ENCODE measurements around the gene DCTN5. TPM values are rescaled to one million over a fixed set of nuclear protein-coding genes. Genes with fewer than 3 reads are reported as not detected.
A peak's percentile ranks its signal among the peaks of the same experiment; 100 is the strongest.

DCTN5 gene
- total RNA-seq, 2 experiments from 2014 or later = 64.9 to 68.8 TPM

- ChIA-PET CTCF (no interaction called here), POLR2A (interaction anchor here (1.0 kb wide), 2 partner anchors 10 to 13 kb away, joined by 3 to 4 read pairs; no protein-coding TSS in a partner anchor)
- no peak overlapping the region for H3K4me3 Mint-ChIP-seq
- no peaks in the 10 kb centered on the region for H3K9me3 Mint-ChIP-seq
- H3K27ac Mint-ChIP-seq = no peak overlapping the region
- H3K36me3 Mint-ChIP-seq (ENCODE audit: low read depth) = peaks cover 77% of the 10 kb centered on the region
- no peaks in the 10 kb centered on the region for H3K27me3 Mint-ChIP-seq
- peaks cover 6% of the 10 kb centered on the region for H3K4me1 Mint-ChIP-seq
- DNase-seq = no peak
Measured at GRCh38 chr16:23687034-23687808, 46.0 kb downstream of the DCTN5 start.

- Mint-ChIP-seq H3K27ac (no peak overlapping the region), H3K4me3 (no peak overlapping the region), H3K36me3 (ENCODE audit: low read depth) (peaks cover 62% of the 10 kb centered on the region), H3K9me3 (no peaks in the 10 kb centered on the region), H3K4me1 (peaks cover 5% of the 10 kb centered on the region), H3K27me3 (no peaks in the 10 kb centered on the region)
- CTCF ChIA-PET = no interaction called here
- POLR2A ChIA-PET = interaction anchor here (0.6 to 4.7 kb wide), 3 partner anchors 11 to 48 kb away, joined by 3 to 28 read pairs (median 3); partner anchors contain the start of genes DCTN5 and PLK1
- DNase-seq = no peak
Measured at GRCh38 chr16:23689442-23690187, 48.3 kb downstream of the DCTN5 start.

- peaks cover 52% of the 10 kb centered on the region for H3K36me3 Mint-ChIP-seq (ENCODE audit: low read depth)
- POLR2A ChIA-PET = interaction anchor here (0.9 to 4.7 kb wide), 3 partner anchors 12 to 49 kb away, joined by 3 to 28 read pairs (median 4); partner anchors contain the start of genes DCTN5, PALB2 and PLK1
- H3K4me3 Mint-ChIP-seq = no peak overlapping the region
Measured at GRCh38 chr16:23690771-23691482, 49.7 kb downstream of the DCTN5 start.

GRCh38 chr16:23691483-23692189 is 50.4 kb downstream of the DCTN5 start:
- ChIA-PET CTCF (no interaction called here), POLR2A (interaction anchor here (1.6 to 4.7 kb wide), 3 partner anchors 7 to 50 kb away, joined by 4 to 28 read pairs (median 4); partner anchors contain the start of genes DCTN5, PALB2 and PLK1)
- H3K27me3 Mint-ChIP-seq = no peaks in the 10 kb centered on the region
- DNase-seq = no peak
- no peak overlapping the region for H3K27ac Mint-ChIP-seq
- peaks cover 50% of the 10 kb centered on the region for H3K36me3 Mint-ChIP-seq (ENCODE audit: low read depth)
- H3K9me3 Mint-ChIP-seq = no peaks in the 10 kb centered on the region
- no peak overlapping the region for H3K4me3 Mint-ChIP-seq
- peaks cover 3% of the 10 kb centered on the region for H3K4me1 Mint-ChIP-seq

More at GRCh38 chr16:23690771-23691482, 49.7 kb downstream of the DCTN5 start:
- Mint-ChIP-seq H3K27ac (no peak overlapping the region), H3K4me1 (peaks cover 3% of the 10 kb centered on the region), H3K27me3 (no peaks in the 10 kb centered on the region), H3K9me3 (no peaks in the 10 kb centered on the region)
- DNase-seq = no peak
- CTCF ChIA-PET = no interaction called here

- DNase-seq = no peak
Measured at GRCh38 chr16:23692190-23692837, 51.0 kb downstream of the DCTN5 start.

GRCh38 chr16:23694265-23694643 is 53.0 kb downstream of the DCTN5 start:
- POLR2A ChIA-PET = interaction anchor here (1.2 to 1.7 kb wide), 2 partner anchors 11 to 16 kb away, joined by 3 to 6 read pairs; partner anchors contain the start of gene PLK1
- DNase-seq = no peak

More at GRCh38 chr16:23692190-23692837, 51.0 kb downstream of the DCTN5 start:
- Mint-ChIP-seq H3K27me3 (no peaks in the 10 kb centered on the region), H3K9me3 (no peaks in the 10 kb centered on the region), H3K4me1 (peaks cover 3% of the 10 kb centered on the region), H3K36me3 (ENCODE audit: low read depth) (peaks cover 43% of the 10 kb centered on the region), H3K4me3 (no peak overlapping the region), H3K27ac (no peak overlapping the region)
- CTCF ChIA-PET = no interaction called here
- POLR2A ChIA-PET = interaction anchor here (1.6 to 4.7 kb wide), 3 partner anchors 8 to 50 kb away, joined by 4 to 28 read pairs (median 4); partner anchors contain the start of genes DCTN5, PALB2 and PLK1

GRCh38 chr16:23694644-23695373 is 53.5 kb downstream of the DCTN5 start:
- Mint-ChIP-seq H3K27ac (no peak overlapping the region), H3K9me3 (no peaks in the 10 kb centered on the region), H3K27me3 (no peaks in the 10 kb centered on the region), H3K36me3 (ENCODE audit: low read depth) (peaks cover 18% of the 10 kb centered on the region), H3K4me3 (peak overlapping the region; percentile 6), H3K4me1 (peaks cover 16% of the 10 kb centered on the region)
- POLR2A ChIA-PET = interaction anchor here (1.2 to 1.7 kb wide), 2 partner anchors 11 to 16 kb away, joined by 3 to 6 read pairs; partner anchors contain the start of gene PLK1
- CTCF ChIA-PET = no interaction called here
- no peak for DNase-seq

More at GRCh38 chr16:23694265-23694643, 53.0 kb downstream of the DCTN5 start:
- Mint-ChIP-seq H3K4me1 (peaks cover 13% of the 10 kb centered on the region), H3K36me3 (ENCODE audit: low read depth) (peaks cover 24% of the 10 kb centered on the region), H3K27ac (no peak overlapping the region), H3K27me3 (no peaks in the 10 kb centered on the region), H3K9me3 (no peaks in the 10 kb centered on the region), H3K4me3 (no peak overlapping the region)
- CTCF ChIA-PET = no interaction called here

- no peak overlapping the region for H3K4me3 Mint-ChIP-seq
- no peak overlapping the region for H3K27ac Mint-ChIP-seq
- H3K9me3 Mint-ChIP-seq = no peaks in the 10 kb centered on the region
- DNase-seq = no peak
- CTCF ChIA-PET = no interaction called here
- POLR2A ChIA-PET = no interaction called here
- peaks cover 9% of the 10 kb centered on the region for H3K36me3 Mint-ChIP-seq (ENCODE audit: low read depth)
- H3K27me3 Mint-ChIP-seq = no peaks in the 10 kb centered on the region
- peaks cover 16% of the 10 kb centered on the region for H3K4me1 Mint-ChIP-seq
Measured at GRCh38 chr16:23695756-23696155, 54.5 kb downstream of the DCTN5 start.

DNA sequence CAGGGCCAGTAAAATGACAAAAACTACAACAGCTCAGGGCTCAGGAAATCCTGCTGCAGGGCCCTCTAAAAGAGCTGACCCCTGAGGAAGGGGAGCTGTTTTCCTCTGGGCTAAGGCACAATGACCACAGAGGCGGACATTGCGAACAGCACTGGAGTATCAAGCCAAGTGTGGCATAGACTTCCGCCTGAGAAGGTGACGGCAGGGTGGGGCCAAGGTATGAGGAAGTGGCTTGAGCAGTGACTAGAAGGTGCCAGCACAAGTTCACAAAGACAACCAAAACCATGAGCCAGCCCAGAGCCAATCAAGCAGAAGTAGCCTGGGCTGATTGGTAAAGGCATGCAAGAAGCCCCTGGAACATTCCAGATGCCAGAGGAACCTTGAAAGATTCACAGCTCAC is 57.8 kb downstream of the DCTN5 start:
- Mint-ChIP-seq H3K4me3 (no peak overlapping the region), H3K27ac (peak overlapping the region; percentile 65), H3K27me3 (peaks cover 6% of the 10 kb centered on the region), H3K36me3 (ENCODE audit: low read depth) (peaks cover 3% of the 10 kb centered on the region), H3K4me1 (peaks cover 16% of the 10 kb centered on the region), H3K9me3 (peaks cover 3% of the 10 kb centered on the region)
- ChIA-PET POLR2A (no interaction called here), CTCF (no interaction called here)
- DNase-seq = peak; percentile 53

DNA sequence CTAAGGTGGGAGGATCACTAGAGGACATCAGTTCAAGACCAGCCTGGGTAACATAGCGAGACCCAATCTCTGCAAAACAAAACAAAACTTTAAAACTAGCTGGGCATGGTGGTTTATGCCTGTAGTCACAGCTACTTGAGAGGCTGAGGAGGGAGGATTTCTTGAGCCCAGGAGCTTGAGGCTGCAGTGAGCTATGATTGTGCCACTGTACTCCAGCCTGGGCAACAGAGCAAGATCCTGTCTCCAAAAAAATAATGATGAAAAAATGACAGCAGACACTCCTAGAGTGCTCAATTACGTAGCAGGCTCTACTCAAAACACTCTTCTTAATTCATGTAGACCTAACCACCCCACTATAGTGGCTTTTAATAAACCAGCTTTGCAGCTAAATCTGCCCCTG is 58.8 kb downstream of the DCTN5 start:
- H3K4me3 Mint-ChIP-seq = no peak overlapping the region
- no peak overlapping the region for H3K27ac Mint-ChIP-seq
- no peak for DNase-seq
- peaks cover 3% of the 10 kb centered on the region for H3K36me3 Mint-ChIP-seq (ENCODE audit: low read depth)
- CTCF ChIA-PET = interaction anchor here (0.6 kb wide), 1 partner anchor 354 kb away, joined by 3 read pairs; no protein-coding TSS in a partner anchor
- H3K27me3 Mint-ChIP-seq = peaks cover 6% of the 10 kb centered on the region
- peaks cover 3% of the 10 kb centered on the region for H3K9me3 Mint-ChIP-seq
- H3K4me1 Mint-ChIP-seq = peaks cover 13% of the 10 kb centered on the region
- POLR2A ChIA-PET = no interaction called here

DNA sequence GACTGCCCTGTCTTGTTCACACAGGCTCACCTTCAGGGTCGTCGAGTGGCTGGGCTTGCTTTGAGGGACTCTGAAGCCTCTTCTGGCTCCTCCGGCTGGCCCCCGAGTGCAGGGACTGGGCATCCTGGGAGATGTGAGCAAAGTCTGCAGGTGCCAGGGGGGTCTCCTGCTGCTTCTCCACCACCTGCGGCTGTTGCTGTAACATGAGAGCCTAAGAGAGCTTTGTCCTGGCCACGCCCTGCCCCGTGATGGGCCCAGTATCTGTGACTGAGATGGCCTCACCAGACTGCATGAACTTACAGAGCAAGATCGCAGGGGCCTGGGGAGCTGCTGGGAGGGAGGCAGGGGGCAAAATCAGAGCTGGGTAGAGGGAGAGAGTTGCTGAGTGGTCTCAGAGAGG is 59.2 kb downstream of the DCTN5 start:
- ChIA-PET POLR2A (no interaction called here), CTCF (no interaction called here)
- DNase-seq = no peak

More for the DNA sequence above, 59.2 kb downstream of the DCTN5 start:
- no peak overlapping the region for H3K4me3 Mint-ChIP-seq
- peaks cover 3% of the 10 kb centered on the region for H3K36me3 Mint-ChIP-seq (ENCODE audit: low read depth)
- peaks cover 13% of the 10 kb centered on the region for H3K4me1 Mint-ChIP-seq
- peaks cover 3% of the 10 kb centered on the region for H3K9me3 Mint-ChIP-seq
- peaks cover 6% of the 10 kb centered on the region for H3K27me3 Mint-ChIP-seq
- no peak overlapping the region for H3K27ac Mint-ChIP-seq
